HG02943 (cell line): ENCODE measurements around the gene RTN4RL2.
"Not testable (repeated sequence)": the region's sequence is repeated elsewhere in the genome, so short reads cannot be mapped to it uniquely, and the experiment has no call there.

Experiments
- ATAC-seq: cut with Tn5 transposase; IDR thresholded peaks from one replicate; pipeline ENCODE4 v1.9.1; 2021; ENCODE audit warnings: mild to moderate bottlenecking, low read depth, moderate library complexity; ENCODE audit not compliant: unreplicated experiment

Gene RTN4RL2

GRCh38 chr11:57432149-57432561, 28.2 kb upstream of the RTN4RL2 start:
- ATAC-seq = no peak

GRCh38 chr11:57432714-57433163, 27.6 kb upstream of the RTN4RL2 start:
- no peak for ATAC-seq

GRCh38 chr11:57434640-57435546, 25.4 kb upstream of the RTN4RL2 start:
- ATAC-seq = no peak

GRCh38 chr11:57436031-57436430, 24.3 kb upstream of the RTN4RL2 start:
- no peak for ATAC-seq

- ATAC-seq = no peak
Measured at GRCh38 chr11:57438345-57439285, 21.7 kb upstream of the RTN4RL2 start.

- no peak for ATAC-seq
Measured at GRCh38 chr11:57439786-57440185, 20.5 kb upstream of the RTN4RL2 start.

GRCh38 chr11:57440744-57441414, 19.4 kb upstream of the RTN4RL2 start:
- ATAC-seq = no peak

- ATAC-seq = no peak
Measured at GRCh38 chr11:57444362-57445121, 15.8 kb upstream of the RTN4RL2 start.

GRCh38 chr11:57445122-57445394, 15.3 kb upstream of the RTN4RL2 start:
- ATAC-seq = not testable (repeated sequence)

- no peak for ATAC-seq
Measured at GRCh38 chr11:57446055-57446454, 14.3 kb upstream of the RTN4RL2 start.

GRCh38 chr11:57453543-57454177, 6.7 kb upstream of the RTN4RL2 start:
- ATAC-seq = no peak

GRCh38 chr11:57456960-57457642, 3.2 kb upstream of the RTN4RL2 start:
- ATAC-seq = peak; percentile 54

GRCh38 chr11:57457643-57458023, 2.7 kb upstream of the RTN4RL2 start:
- ATAC-seq = peak; percentile 14

- ATAC-seq = no peak
Measured at GRCh38 chr11:57458060-57458409, 2.3 kb upstream of the RTN4RL2 start.

- ATAC-seq = no peak
Measured at GRCh38 chr11:57458410-57459163, 1.7 kb upstream of the RTN4RL2 start.

GRCh38 chr11:57459164-57460021, 935 bp upstream of the RTN4RL2 start:
- ATAC-seq = no peak
